Calu3 (cell line): ENCODE results near the gene RGS17. TPM values are rescaled to one million over a fixed set of nuclear protein-coding genes. Genes with fewer than 3 reads are reported as not detected.

Source experiments
- BruUV-seq: library from RNA; stranded (reverse); fragments of 400-500 nt; replicated peaks from 2 replicates; lab custom pipeline; 2021; lab: Mats Ljungman, UMichigan
- CTCF ChIA-PET: fragments of 300-600 bp; sonication (Branson Sonifier 250); formaldehyde crosslinking; loops from one replicate; lab custom pipeline; 2022; ENCODE audit warnings: antibody characterized with exemption; lab: Charles Lee
- DNase-seq: peaks from one replicate; pipeline ENCODE4 v3.0.0; 2022
- H3K27ac Mint-ChIP-seq: one replicate; pipeline ENCODE4 v1.8.0; 2022; ENCODE audit warnings: mixed read lengths; ENCODE audit not compliant: unreplicated experiment
- H3K27me3 Mint-ChIP-seq: one replicate; pipeline ENCODE4 v1.8.0; 2022; ENCODE audit warnings: mixed read lengths; ENCODE audit not compliant: unreplicated experiment
- H3K36me3 Mint-ChIP-seq: one replicate; pipeline ENCODE4 v1.8.0; 2022; ENCODE audit warnings: mild to moderate bottlenecking, moderate library complexity, mixed read lengths; ENCODE audit not compliant: insufficient read depth, unreplicated experiment
- H3K4me1 Mint-ChIP-seq: one replicate; pipeline ENCODE4 v1.8.0; 2022; ENCODE audit warnings: mild to moderate bottlenecking, low read depth, mixed read lengths; ENCODE audit not compliant: unreplicated experiment
- H3K4me3 Mint-ChIP-seq: one replicate; pipeline ENCODE4 v1.8.0; 2022; ENCODE audit warnings: mild to moderate bottlenecking, low read depth, moderate library complexity, mixed read lengths; ENCODE audit not compliant: unreplicated experiment
- H3K9me3 Mint-ChIP-seq: one replicate; pipeline ENCODE4 v1.8.0; 2022; ENCODE audit warnings: low read depth, mixed read lengths; ENCODE audit not compliant: unreplicated experiment
- CTCF ChIP-seq: fragments of 200-600 bp; IDR thresholded peaks from one replicate; pipeline ENCODE4 v1.8.0; 2022; ENCODE audit warnings: antibody characterized with exemption; ENCODE audit not compliant: unreplicated experiment
- intact Hi-C: fragments of 100-400 bp; cut with micrococcal nuclease; formaldehyde crosslinking; loops from one replicate; pipeline ENCODE4 v1.10.0; 2022; ENCODE audit not compliant: unreplicated experiment
- total RNA-seq: library from RNA; stranded (reverse); gene quantifications from 2 replicates; pipeline ENCODE4 v1.2.3, GENCODE V29; 2022

Gene RGS17
- total RNA-seq, 1 experiment from 2014 or later: 0.78 TPM

- no peak for DNase-seq
- CTCF ChIA-PET: no interaction called here
- Mint-ChIP-seq H3K4me1 (no peaks in the 10 kb centered on the region), H3K27me3 (no peaks in the 10 kb centered on the region), H3K36me3 (no peaks in the 10 kb centered on the region), H3K9me3 (peaks cover 6% of the 10 kb centered on the region), H3K27ac (no peak overlapping the region), H3K4me3 (no peak overlapping the region)
- BruUV-seq: no TSS peak
- intact Hi-C loops: no loop called here
- TF ChIP-seq CTCF: no peak
These were observed 47.2 kb downstream of the RGS17 start for GRCh38 chr6:153083869-153084268.

GRCh38 chr6:153081914-153082313 is 49.2 kb downstream of the RGS17 start:
- peaks cover 6% of the 10 kb centered on the region for H3K9me3 Mint-ChIP-seq
- H3K27ac Mint-ChIP-seq: no peak overlapping the region
- DNase-seq: no peak
- intact Hi-C loops: no loop called here
- no TSS peak for BruUV-seq
- no peaks in the 10 kb centered on the region for H3K4me1 Mint-ChIP-seq
- H3K27me3 Mint-ChIP-seq: no peaks in the 10 kb centered on the region
- no peak overlapping the region for H3K4me3 Mint-ChIP-seq
- TF ChIP-seq CTCF: no peak
- no peaks in the 10 kb centered on the region for H3K36me3 Mint-ChIP-seq
- CTCF ChIA-PET: no interaction called here

- BruUV-seq: no TSS peak
- H3K4me3 Mint-ChIP-seq: no peak overlapping the region
- no peaks in the 10 kb centered on the region for H3K27me3 Mint-ChIP-seq
- DNase-seq: no peak
- H3K27ac Mint-ChIP-seq: no peak overlapping the region
- no peaks in the 10 kb centered on the region for H3K4me1 Mint-ChIP-seq
- CTCF ChIA-PET: no interaction called here
- no peaks in the 10 kb centered on the region for H3K36me3 Mint-ChIP-seq
- no peaks in the 10 kb centered on the region for H3K9me3 Mint-ChIP-seq
- intact Hi-C loops: no loop called here
- TF ChIP-seq CTCF: no peak
These were observed 54.7 kb downstream of the RGS17 start for GRCh38 chr6:153076431-153076830.

- Mint-ChIP-seq H3K4me1 (no peaks in the 10 kb centered on the region), H3K36me3 (no peaks in the 10 kb centered on the region), H3K9me3 (no peaks in the 10 kb centered on the region), H3K27me3 (no peaks in the 10 kb centered on the region), H3K27ac (no peak overlapping the region), H3K4me3 (no peak overlapping the region)
- intact Hi-C loops: no loop called here
- no TSS peak for BruUV-seq
- no peak for DNase-seq
- TF ChIP-seq CTCF: no peak
- CTCF ChIA-PET: no interaction called here
These were observed 56.3 kb downstream of the RGS17 start for GRCh38 chr6:153074761-153075160.
